HG02938 (cell line): Measurements from ENCODE around the gene NCBP2L.
"Not testable (repeated sequence)": the region's sequence is repeated elsewhere in the genome, so short reads cannot be mapped to it uniquely, and the experiment has no call there.

ENCODE experiments used
- ATAC-seq: cut with Tn5 transposase; IDR thresholded peaks from one replicate; pipeline ENCODE4 v1.9.1; 2021; ENCODE audit warnings: mild to moderate bottlenecking, moderate library complexity; ENCODE audit not compliant: unreplicated experiment

NCBP2L gene

DNA sequence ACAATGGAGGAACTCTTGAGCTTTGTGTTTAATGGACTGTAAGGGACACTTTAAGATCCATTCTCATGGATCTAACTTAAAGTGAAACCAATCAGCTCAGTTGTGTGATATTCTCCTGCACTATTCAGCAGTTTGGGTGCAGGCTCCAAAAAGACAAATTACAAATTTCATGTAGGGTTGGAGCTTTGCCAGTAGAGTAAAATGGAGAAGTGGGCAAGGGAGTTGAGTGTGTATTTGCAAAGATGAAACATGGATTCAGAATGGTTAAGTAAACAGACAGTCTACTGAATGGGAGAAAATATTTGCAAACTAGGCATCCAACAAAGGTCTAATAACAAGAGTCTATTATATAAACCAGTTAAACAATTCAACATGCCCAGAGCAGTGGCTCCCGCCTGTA is 26.9 kb downstream of the NCBP2L start:
- no peak for ATAC-seq

DNA sequence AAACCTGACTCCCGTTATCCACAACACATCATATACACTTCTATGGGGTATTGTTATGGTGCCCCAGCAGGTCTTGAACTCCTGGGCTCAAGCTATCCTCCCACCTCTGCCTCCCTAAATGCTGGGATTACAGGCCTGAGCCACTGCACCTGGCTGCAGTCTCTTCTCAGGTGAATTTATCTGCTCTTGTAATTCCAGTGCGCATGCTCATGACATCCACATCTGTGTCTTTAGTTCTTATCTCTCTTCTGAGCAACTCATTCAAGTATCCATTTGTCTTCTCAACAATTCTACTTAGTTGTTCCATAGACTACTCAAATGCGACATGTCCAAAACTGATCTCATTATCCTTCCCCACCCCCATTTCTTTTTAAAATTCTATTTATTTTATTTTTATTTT is 27.6 kb downstream of the NCBP2L start:
- ATAC-seq, result no peak

GRCh38 chrX:107810053-107810452 is 32.5 kb downstream of the NCBP2L start:
- ATAC-seq, result not testable (repeated sequence)

- ATAC-seq, result no peak
Measured at GRCh38 chrX:107818900-107819521, 41.5 kb downstream of the NCBP2L start.

DNA sequence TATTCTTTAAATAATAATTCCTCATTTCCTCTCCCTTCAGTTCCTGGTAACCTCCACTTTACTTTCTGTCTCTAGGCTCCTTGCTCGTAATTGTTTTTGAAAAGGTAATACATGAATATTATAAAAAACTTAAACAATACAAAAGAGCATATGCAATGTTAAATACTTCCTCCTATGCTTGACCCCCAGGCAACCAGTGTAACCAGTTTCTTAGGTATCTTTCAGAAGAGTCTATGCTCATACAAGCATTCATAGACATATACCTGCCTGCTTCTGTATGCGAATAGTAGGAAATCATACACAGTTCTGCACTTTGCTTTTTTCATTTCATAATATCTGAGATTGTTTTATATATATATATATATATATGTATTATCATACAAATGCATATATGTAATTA is 45.5 kb downstream of the NCBP2L start:
- ATAC-seq, result no peak

GRCh38 chrX:107823456-107823855 is 45.9 kb downstream of the NCBP2L start:
- no peak for ATAC-seq

- ATAC-seq, result peak; percentile 29
Measured at GRCh38 chrX:107825698-107826237, 48.2 kb downstream of the NCBP2L start, which contains the start of gene MID2. Gene MID2 (plus strand): TSS chrX:107825866. CDS start chrX:107826427, 561 bp downstream.

DNA sequence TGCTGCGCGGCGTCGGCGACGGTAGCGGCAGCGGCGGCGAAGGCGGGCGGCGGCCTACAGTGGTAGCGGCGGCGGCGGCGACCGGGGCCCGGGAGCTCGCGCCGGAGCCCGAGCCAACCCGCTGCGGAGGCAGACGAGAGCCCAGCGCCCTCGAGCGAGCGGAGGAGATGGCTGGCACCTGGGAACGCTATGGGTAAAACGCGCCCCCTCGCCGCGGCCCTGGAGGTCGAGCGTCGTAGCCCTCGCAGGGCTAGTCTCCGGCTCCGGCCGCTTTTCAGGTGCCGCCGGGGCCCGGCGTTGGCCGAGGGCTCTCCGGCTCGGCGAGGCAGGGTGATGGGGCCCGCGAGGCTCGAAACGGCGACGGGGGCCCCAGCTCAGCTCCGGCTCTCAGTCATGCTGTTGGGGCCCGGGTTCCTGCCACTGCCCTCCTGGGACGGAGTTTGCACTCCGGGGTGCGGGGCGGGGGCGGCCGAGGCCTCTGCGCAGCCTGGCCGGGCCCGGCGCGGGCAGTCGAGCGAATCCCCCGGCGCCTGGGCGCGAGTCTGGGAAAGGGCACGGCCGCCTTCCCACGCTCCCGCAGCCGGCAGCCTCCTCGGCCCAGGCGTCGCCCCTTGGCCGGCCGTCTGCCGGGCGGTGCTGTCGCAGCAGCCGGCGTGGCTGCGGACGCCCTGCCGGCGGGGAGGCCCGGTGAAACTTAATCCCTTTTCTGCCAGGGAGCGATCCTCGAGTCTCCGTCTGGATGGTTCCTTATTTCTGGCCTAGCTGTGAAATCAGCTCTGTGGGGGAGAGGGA is 48.9 kb downstream of the NCBP2L start:
- ATAC-seq, result peak; percentile 60

DNA sequence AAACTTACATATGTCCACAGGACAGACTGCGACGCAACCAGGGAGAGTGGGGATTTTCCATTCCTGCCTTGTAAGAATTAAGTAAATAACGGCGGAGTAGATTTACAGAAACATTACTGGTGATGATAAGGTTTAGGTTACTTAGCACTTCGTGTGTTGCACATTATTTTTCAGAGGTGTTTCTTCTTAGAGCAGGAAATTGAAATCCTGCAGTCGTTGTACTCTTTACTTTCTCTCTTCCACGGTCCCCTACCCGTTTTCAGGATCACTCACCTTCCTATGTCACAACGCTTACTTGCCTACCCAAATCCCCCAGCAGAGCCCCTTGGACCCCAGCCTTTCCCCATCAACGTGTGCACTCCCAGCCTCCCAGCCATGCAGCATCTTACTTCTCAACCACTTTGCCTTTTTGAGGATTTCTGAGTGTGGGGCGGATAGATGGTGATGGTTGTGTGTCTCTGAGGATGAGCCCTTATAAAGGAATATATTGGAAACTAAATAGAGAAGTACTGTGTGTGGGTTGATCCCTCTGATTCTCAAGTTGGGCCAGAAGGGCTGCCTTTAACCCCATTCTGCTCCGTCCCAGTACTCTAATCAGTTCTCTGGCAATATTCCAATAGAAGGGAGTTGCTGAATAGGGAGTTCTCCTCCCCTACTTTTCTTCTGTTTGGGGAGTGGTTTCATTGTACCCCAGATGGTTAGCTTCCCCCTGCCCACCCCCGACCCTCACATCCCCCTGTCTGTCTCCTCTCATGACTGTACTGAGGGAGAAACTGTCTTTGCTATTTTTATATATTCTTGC is 49.7 kb downstream of the NCBP2L start:
- no peak for ATAC-seq

DNA sequence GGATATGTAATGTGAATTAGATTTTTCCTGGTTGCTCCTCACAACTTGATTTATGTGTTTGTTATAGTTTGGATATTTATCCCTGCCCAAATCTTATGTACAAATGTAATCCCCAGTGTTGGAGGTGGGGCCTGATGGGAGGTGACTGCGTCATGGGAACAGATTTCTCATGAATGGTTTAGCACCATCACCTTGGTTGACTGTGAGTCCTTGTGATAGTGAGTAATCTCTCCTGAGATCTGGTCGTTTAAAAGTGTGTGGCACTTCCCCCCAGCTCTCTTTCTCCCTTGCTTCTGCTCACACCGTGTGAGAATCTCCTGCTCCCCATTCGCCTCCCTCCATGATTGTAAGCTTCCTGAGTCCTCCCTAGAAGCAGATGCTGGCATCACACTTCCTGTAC is 50.3 kb downstream of the NCBP2L start:
- ATAC-seq, result no peak

DNA sequence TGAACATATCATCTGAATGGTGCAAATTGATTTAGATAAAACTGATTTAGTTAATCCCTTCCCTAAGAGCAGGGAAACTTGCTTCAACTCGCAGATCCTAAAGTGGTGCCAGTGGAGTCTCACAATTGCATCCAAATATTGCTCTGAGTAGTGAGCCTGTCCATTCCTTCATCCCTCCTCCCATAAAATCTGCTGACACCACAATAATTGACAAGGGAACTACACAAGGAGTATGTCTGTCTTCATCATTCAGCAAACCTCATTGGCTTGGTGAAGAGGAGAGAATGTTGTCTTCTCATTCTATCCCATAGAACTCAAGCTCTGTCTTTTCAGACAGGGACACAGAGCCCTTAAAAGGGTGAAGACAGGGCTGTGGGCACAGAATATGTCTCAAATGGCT is 52.3 kb downstream of the NCBP2L start:
- no peak for ATAC-seq

DNA sequence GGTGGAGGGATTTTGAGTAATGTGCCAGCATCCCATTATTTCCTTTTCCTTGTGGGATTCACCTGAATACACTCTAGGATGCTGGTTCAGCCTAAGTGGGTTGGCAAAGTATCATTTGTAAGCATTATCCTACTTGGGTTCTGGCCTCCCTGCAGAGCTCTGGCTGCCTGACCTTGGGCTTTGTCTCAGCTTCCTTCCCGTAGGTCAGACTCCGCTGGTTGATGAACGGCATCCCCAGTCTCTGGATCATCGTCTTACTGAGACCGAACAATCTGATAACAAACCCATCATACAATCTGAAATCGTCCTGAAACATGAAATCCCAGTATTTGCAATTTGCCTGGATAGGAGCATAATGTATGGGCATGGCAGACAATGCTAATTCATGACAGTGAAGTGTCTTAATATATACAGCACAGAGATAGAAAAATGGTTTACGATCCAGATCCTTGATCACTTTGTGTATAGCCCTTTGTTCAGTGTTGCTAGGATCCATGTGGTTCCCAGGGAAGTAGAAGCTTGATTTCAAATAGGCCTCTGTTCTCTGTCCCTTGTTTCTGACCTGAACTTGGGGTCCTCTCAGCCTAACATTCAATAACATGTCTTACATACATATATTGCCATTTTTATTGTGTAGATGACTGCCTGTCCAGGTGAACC is 53.7 kb downstream of the NCBP2L start:
- no peak for ATAC-seq

DNA sequence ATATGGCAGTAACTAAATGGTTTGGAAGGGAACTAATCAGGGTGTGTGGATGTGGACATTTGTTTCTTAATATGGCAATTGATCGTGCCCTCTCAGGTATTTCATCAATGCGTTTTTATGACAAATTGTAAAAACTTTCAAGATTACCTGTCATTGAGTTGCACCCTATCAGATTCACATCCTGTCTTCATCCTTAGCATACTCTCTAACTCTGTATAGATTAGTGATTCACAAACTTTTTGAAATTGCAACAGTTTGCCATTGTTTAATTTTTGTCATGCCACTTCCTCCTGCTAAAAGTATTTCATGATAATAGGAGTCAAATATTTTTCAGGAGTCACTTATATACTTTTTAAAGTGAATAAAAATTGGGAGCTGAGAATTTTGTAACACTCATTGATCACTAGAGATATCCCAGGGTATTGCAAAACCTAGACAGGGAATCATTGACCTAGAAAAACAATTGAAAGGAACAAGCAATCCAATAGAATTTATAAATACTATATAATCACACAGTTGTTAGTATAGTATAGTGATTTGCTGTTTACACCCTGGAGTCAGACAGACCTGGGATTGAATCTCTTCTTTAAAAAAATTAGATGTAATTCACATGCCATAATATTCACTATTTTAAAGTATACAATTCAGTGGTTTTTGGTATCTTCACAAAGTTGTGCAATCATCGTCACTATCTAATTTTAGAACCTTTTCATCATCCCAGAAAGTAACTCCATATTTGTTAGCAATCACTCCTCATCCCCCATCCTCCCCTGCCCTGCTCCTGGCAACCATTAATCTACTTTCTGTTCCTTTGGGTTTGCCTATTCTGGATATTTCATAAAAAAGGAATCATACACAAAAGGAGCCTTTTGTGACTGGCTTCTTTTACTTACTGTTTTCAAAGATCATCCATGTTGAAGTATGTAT is 57.0 kb downstream of the NCBP2L start:
- ATAC-seq, result no peak

DNA sequence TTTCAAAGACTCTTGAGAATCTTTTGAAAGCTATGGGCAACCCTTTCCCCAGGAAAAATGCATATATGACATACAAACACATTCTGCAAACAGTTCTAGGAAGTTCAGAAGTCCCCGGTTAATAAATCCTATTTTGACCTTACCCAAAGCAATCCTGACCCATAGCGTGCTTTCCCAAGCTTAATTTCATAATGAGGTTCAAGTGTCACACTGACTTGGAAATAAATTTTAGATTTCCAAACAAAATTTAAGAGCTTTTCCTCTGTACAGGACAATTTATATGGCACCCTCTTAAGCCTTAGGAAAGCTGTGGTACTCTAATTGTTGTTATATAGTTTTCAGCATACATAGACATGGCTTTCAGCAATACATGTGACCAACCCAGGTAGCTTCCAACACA is 59.4 kb downstream of the NCBP2L start:
- ATAC-seq, result no peak

DNA sequence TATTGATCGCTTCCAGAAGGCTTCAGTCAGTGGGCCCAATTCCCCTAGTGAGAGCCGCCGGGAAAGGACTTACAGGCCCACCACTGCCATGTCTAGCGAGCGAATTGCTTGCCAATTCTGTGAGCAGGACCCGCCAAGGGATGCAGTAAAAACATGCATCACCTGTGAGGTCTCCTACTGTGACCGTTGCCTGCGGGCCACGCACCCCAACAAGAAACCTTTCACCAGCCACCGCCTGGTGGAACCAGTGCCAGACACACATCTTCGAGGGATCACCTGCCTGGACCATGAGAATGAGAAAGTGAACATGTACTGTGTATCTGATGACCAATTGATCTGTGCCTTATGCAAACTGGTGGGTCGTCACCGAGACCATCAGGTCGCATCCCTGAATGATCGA is 63.4 kb downstream of the NCBP2L start:
- ATAC-seq, result no peak

- no peak for ATAC-seq
Measured at GRCh38 chrX:107842715-107843400, 65.3 kb downstream of the NCBP2L start.
